Keratinocyte (primary cell): ENCODE results near the gene IRX4.

Experiments
- EZH2 ChIP-seq: IDR thresholded peaks from one replicate; pipeline ENCODE4 v1.6.1; 2012; ENCODE audit warnings: inconsistent platforms, mild to moderate bottlenecking, low read length, moderate library complexity
- TF ChIP-seq, protein P1 (sequence below), 3 experiments: IDR thresholded peaks in 1 of 3; conservative IDR thresholded peaks in 1 of 3; optimal IDR thresholded peaks in 1 of 3; 2 replicates in 2 of 3; 3 replicates in 1 of 3; pipeline versions ENCODE3 to v1.5.1; 2011; ENCODE audit warnings: low read length in 3 of 3, mild to moderate bottlenecking in 3 of 3, moderate library complexity in 2 of 3, control low read depth in 1 of 3, inconsistent platforms in 1 of 3; ENCODE audit not compliant: insufficient read depth in 2 of 3; ENCODE audit errors: extremely low read depth in 1 of 3

- TF ChIP-seq, protein P1, sequence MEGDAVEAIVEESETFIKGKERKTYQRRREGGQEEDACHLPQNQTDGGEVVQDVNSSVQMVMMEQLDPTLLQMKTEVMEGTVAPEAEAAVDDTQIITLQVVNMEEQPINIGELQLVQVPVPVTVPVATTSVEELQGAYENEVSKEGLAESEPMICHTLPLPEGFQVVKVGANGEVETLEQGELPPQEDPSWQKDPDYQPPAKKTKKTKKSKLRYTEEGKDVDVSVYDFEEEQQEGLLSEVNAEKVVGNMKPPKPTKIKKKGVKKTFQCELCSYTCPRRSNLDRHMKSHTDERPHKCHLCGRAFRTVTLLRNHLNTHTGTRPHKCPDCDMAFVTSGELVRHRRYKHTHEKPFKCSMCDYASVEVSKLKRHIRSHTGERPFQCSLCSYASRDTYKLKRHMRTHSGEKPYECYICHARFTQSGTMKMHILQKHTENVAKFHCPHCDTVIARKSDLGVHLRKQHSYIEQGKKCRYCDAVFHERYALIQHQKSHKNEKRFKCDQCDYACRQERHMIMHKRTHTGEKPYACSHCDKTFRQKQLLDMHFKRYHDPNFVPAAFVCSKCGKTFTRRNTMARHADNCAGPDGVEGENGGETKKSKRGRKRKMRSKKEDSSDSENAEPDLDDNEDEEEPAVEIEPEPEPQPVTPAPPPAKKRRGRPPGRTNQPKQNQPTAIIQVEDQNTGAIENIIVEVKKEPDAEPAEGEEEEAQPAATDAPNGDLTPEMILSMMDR (optimal IDR thresholded peaks at IDR 0.05 in 1 of 3, IDR thresholded peaks at IDR 0.05 in 1 of 3, conservative IDR thresholded peaks at IDR 0.05 in 1 of 3; ENCODE audit: extremely low read depth in 1 of 3, insufficient read depth in 2 of 3, low read length in 3 of 3): no peak
- no peak for TF ChIP-seq EZH2
Observed at GRCh38 chr5:1926071-1926440, 43.3 kb upstream of the IRX4 start.
